ENCODE data around the gene ERCC3. TPM values are rescaled to one million over a fixed set of nuclear protein-coding genes. Genes with fewer than 3 reads are reported as not detected.

ERCC3 gene
- total RNA-seq, 1 experiment from 2014 or later, result 69.5 TPM

- ChIA-PET POLR2A (ENCODE audit: low non-redundant PET) (no interaction called here), CTCF (no interaction called here)
- TF ChIP-seq CTCF (conservative IDR thresholded peaks at IDR 0.05; ENCODE audit: low read depth, low read length), result no peak
- no peak for TF ChIP-seq EZH2 (IDR thresholded peaks at IDR 0.05; ENCODE audit: borderline replicate concordance, low read depth, low read length, poor library complexity, severe bottlenecking)
- Histone ChIP-seq H3K9me3 (ENCODE audit: low read depth, low read length, poor library complexity, severe bottlenecking) (no peaks in the 10 kb centered on the region), H3K27me3 (replicated peaks; ENCODE audit: insufficient read depth, low read depth, low read length, poor library complexity) (no peaks in the 10 kb centered on the region), H3K36me3 (ENCODE audit: insufficient read depth, low read length, poor library complexity, severe bottlenecking) (peaks cover 53% of the 10 kb centered on the region), H3K27ac (ENCODE audit: low read depth, low read length, poor library complexity, severe bottlenecking) (no peak overlapping the region), H3K4me1 (ENCODE audit: insufficient read depth, low read length, poor library complexity, severe bottlenecking) (no peaks in the 10 kb centered on the region), H3K4me3 (ENCODE audit: low read depth, low read length, poor library complexity, severe bottlenecking) (no peak overlapping the region)
- no peak for DNase-seq (ENCODE audit: low spot score)
- intact Hi-C loops (cut with micrococcal nuclease; ENCODE audit: unreplicated experiment), result loop anchor here (5.0 kb wide), 1 partner anchor 123 kb away; no protein-coding TSS in a partner anchor
- no TSS peak for BruUV-seq (replicated peaks)
These were observed 26.1 kb upstream of the ERCC3 start for GRCh38 chr2:127320067-127320466.

- ChIA-PET CTCF (no interaction called here), POLR2A (ENCODE audit: low non-redundant PET) (no interaction called here)
- intact Hi-C loops (cut with micrococcal nuclease; ENCODE audit: unreplicated experiment), result no loop called here
- H3K27ac ChIP-seq (ENCODE audit: low read depth, low read length, poor library complexity, severe bottlenecking), result no peak overlapping the region
- BruUV-seq (replicated peaks), result no TSS peak
- no peak for DNase-seq (ENCODE audit: low spot score)
- peaks cover 40% of the 10 kb centered on the region for H3K36me3 ChIP-seq (ENCODE audit: insufficient read depth, low read length, poor library complexity, severe bottlenecking)
- no peaks in the 10 kb centered on the region for H3K9me3 ChIP-seq (ENCODE audit: low read depth, low read length, poor library complexity, severe bottlenecking)
- H3K27me3 ChIP-seq (replicated peaks; ENCODE audit: insufficient read depth, low read depth, low read length, poor library complexity), result no peaks in the 10 kb centered on the region
- no peak for TF ChIP-seq CTCF (conservative IDR thresholded peaks at IDR 0.05; ENCODE audit: low read depth, low read length)
- TF ChIP-seq EZH2 (IDR thresholded peaks at IDR 0.05; ENCODE audit: borderline replicate concordance, low read depth, low read length, poor library complexity, severe bottlenecking), result no peak
- no peak overlapping the region for H3K4me3 ChIP-seq (ENCODE audit: low read depth, low read length, poor library complexity, severe bottlenecking)
- no peaks in the 10 kb centered on the region for H3K4me1 ChIP-seq (ENCODE audit: insufficient read depth, low read length, poor library complexity, severe bottlenecking)
These were observed 20.4 kb upstream of the ERCC3 start for GRCh38 chr2:127314193-127314988.

GRCh38 chr2:127313406-127313805 is 19.5 kb upstream of the ERCC3 start:
- ChIA-PET CTCF (no interaction called here), POLR2A (ENCODE audit: low non-redundant PET) (no interaction called here)
- BruUV-seq (replicated peaks), result no TSS peak
- H3K4me1 ChIP-seq (ENCODE audit: insufficient read depth, low read length, poor library complexity, severe bottlenecking), result no peaks in the 10 kb centered on the region
- H3K36me3 ChIP-seq (ENCODE audit: insufficient read depth, low read length, poor library complexity, severe bottlenecking), result peaks cover 39% of the 10 kb centered on the region
- no peak overlapping the region for H3K27ac ChIP-seq (ENCODE audit: low read depth, low read length, poor library complexity, severe bottlenecking)
- no peaks in the 10 kb centered on the region for H3K9me3 ChIP-seq (ENCODE audit: low read depth, low read length, poor library complexity, severe bottlenecking)
- intact Hi-C loops (cut with micrococcal nuclease; ENCODE audit: unreplicated experiment), result no loop called here
- no peak for DNase-seq (ENCODE audit: low spot score)
- H3K27me3 ChIP-seq (replicated peaks; ENCODE audit: insufficient read depth, low read depth, low read length, poor library complexity), result no peaks in the 10 kb centered on the region
- H3K4me3 ChIP-seq (ENCODE audit: low read depth, low read length, poor library complexity, severe bottlenecking), result no peak overlapping the region
- no peak for TF ChIP-seq EZH2 (IDR thresholded peaks at IDR 0.05; ENCODE audit: borderline replicate concordance, low read depth, low read length, poor library complexity, severe bottlenecking)
- TF ChIP-seq CTCF (conservative IDR thresholded peaks at IDR 0.05; ENCODE audit: low read depth, low read length), result no peak

All from A673 (cell line).